ENCODE results near the gene CARMIL1.

Gene CARMIL1

DNA sequence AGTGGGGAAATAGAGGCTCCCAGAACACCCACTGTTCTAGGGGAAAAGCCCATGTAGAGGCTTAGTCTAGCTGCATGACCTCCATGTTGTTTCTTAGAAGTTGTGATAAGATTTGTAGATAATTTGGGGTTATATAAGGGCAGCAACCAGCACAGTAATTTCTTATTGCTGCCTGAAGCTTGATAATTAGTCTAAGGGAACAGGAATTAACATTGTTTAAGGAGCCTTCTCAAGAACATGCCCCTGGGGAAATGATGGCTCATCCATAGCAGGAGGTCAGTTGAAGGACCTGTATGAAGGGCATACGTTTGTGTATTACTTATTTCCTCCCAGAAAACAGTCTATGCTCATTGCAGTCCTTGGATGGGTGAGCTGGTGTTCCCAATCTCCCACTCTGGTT, 202.1 kb downstream of the CARMIL1 start (continued):
- TF ChIP-seq PPARA (CRISPR knock-in tag; IDR thresholded peaks at IDR 0.05; ENCODE audit: borderline replicate concordance), result no peak

- no peak for ATAC-seq
- TF ChIP-seq OSR1 (CRISPR knock-in tag; IDR thresholded peaks at IDR 0.05), result no peak
- no peak for TF ChIP-seq TCF4 (CRISPR knock-in tag; IDR thresholded peaks at IDR 0.05; ENCODE audit: borderline replicate concordance)
- TF ChIP-seq ARNTL (CRISPR knock-in tag; IDR thresholded peaks at IDR 0.05; ENCODE audit: borderline replicate concordance, low read depth), result no peak
Measured at GRCh38 chr6:25482996-25483395, 203.8 kb downstream of the CARMIL1 start.

DNA sequence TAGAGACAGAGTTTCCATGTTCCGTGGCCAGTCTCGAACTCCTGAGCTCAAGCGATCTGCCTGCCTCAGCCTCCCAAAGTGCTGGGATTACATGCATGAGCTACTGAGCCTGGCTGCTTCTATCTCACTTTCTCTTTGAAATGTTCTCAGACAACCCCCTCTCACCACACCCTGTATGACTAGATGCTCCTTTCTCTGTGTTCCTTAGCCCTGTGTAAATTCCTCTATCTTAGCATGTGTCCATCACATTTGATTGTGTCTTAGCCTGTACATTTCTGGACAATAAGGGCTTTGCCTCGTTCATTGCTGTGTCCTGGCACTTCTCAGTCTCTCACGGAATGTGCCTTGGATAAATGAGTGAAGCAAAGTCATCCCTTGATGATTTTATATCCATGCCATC, 204.8 kb downstream of the CARMIL1 start:
- no peak for ATAC-seq
- no peak for TF ChIP-seq ZNF565 (CRISPR knock-in tag; conservative IDR thresholded peaks at IDR 0.05; ENCODE audit: low read depth)
- no peak for TF ChIP-seq PPARA (CRISPR knock-in tag; IDR thresholded peaks at IDR 0.05; ENCODE audit: borderline replicate concordance)
- TF ChIP-seq, protein P1, sequence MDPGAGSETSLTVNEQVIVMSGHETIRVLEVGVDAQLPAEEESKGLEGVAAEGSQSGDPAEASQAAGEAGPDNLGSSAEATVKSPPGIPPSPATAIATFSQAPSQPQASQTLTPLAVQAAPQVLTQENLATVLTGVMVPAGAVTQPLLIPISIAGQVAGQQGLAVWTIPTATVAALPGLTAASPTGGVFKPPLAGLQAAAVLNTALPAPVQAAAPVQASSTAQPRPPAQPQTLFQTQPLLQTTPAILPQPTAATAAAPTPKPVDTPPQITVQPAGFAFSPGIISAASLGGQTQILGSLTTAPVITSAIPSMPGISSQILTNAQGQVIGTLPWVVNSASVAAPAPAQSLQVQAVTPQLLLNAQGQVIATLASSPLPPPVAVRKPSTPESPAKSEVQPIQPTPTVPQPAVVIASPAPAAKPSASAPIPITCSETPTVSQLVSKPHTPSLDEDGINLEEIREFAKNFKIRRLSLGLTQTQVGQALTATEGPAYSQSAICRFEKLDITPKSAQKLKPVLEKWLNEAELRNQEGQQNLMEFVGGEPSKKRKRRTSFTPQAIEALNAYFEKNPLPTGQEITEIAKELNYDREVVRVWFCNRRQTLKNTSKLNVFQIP (CRISPR knock-in tag; IDR thresholded peaks at IDR 0.05; ENCODE audit: borderline replicate concordance, low read depth), result no peak

DNA sequence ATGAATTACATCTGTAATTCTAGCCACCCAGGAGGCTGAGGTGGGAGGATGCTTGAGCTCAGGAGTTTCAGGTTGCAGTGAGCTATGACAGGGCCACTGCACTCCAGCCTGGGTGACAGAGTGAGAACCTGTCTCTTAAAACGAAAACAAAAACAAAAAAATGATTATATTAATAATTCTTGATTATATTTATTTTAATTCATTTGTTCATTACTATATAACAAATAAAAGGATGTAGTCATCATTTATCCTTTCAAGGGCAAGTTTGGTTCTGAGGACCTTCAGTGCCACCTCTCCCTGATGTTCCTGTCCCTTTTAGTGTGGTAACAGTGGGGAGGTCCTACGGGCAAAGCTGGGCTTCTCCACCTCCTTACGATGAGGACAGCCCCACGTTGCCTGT, 205.7 kb downstream of the CARMIL1 start:
- no peak for TF ChIP-seq BACH2 (CRISPR knock-in tag; IDR thresholded peaks at IDR 0.05; ENCODE audit: borderline replicate concordance)
- no peak for TF ChIP-seq ZC3H10 (CRISPR knock-in tag; IDR thresholded peaks at IDR 0.05)
- TF ChIP-seq ZNF565 (CRISPR knock-in tag; conservative IDR thresholded peaks at IDR 0.05; ENCODE audit: low read depth), result no peak
- TF ChIP-seq ZNF70 (CRISPR knock-in tag; IDR thresholded peaks at IDR 0.05), result no peak
- no peak for TF ChIP-seq TCF4 (CRISPR knock-in tag; IDR thresholded peaks at IDR 0.05; ENCODE audit: borderline replicate concordance)
- no peak for TF ChIP-seq SNAI2 (CRISPR knock-in tag; IDR thresholded peaks at IDR 0.05)
- no peak for TF ChIP-seq OSR1 (CRISPR knock-in tag; IDR thresholded peaks at IDR 0.05)
- TF ChIP-seq ZFP3 (CRISPR knock-in tag; IDR thresholded peaks at IDR 0.05), result no peak
- TF ChIP-seq GLIS3 (CRISPR knock-in tag; IDR thresholded peaks at IDR 0.05), result no peak
- TF ChIP-seq, protein P2, sequence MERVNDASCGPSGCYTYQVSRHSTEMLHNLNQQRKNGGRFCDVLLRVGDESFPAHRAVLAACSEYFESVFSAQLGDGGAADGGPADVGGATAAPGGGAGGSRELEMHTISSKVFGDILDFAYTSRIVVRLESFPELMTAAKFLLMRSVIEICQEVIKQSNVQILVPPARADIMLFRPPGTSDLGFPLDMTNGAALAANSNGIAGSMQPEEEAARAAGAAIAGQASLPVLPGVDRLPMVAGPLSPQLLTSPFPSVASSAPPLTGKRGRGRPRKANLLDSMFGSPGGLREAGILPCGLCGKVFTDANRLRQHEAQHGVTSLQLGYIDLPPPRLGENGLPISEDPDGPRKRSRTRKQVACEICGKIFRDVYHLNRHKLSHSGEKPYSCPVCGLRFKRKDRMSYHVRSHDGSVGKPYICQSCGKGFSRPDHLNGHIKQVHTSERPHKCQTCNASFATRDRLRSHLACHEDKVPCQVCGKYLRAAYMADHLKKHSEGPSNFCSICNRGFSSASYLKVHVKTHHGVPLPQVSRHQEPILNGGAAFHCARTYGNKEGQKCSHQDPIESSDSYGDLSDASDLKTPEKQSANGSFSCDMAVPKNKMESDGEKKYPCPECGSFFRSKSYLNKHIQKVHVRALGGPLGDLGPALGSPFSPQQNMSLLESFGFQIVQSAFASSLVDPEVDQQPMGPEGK (CRISPR knock-in tag; IDR thresholded peaks at IDR 0.05; ENCODE audit: borderline replicate concordance), result no peak
- TF ChIP-seq CSDC2 (CRISPR knock-in tag; IDR thresholded peaks at IDR 0.05), result no peak
- ATAC-seq, result no peak

DNA sequence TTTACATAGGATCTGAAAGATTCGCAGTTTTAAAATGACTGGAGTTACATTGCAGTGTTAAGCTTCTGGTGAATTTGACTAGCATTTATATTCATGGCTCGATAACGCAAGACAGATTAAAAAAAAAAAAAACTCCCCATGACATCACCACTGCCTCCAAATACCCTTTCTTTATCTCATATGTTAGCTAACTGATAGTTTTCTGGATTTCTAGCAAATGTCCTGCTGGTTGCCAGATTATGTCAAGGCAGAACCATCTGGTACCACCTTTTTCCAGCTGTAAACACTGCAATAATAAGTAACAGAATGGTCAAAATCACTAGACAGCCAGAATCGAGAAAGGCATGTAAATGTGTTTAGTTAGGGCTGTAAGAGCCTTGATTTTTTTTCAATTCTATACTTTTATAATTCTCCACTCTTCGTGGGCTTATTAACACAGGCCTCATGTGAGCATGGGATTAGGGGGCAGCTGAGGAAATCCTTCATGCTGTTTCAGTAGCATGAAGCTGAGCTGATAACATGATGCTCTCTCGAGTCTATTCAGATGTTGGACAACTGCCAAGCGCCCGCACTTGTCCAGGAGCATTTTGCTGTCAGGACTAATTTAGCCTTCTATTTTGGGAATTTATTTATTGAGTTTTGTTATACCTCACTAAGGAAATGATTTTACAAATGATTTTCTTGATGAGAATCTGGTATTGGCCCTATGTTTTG, 206.8 kb downstream of the CARMIL1 start:
- peak; percentile 21; the same call in 1 of the 3 replicates for ATAC-seq

More for the DNA sequence above, 206.8 kb downstream of the CARMIL1 start:
- TF ChIP-seq ISL1 (CRISPR knock-in tag; IDR thresholded peaks at IDR 0.05) (no peak), CREB5 (CRISPR knock-in tag; IDR thresholded peaks at IDR 0.05; ENCODE audit: low read depth) (0 out of 2 replicates have a peak, but pooled peaks have one; percentile 30), TCF4 (CRISPR knock-in tag; IDR thresholded peaks at IDR 0.05; ENCODE audit: borderline replicate concordance) (peak; percentile 46; the same call in 1 of the 2 replicates)
- TF ChIP-seq, protein P3, sequence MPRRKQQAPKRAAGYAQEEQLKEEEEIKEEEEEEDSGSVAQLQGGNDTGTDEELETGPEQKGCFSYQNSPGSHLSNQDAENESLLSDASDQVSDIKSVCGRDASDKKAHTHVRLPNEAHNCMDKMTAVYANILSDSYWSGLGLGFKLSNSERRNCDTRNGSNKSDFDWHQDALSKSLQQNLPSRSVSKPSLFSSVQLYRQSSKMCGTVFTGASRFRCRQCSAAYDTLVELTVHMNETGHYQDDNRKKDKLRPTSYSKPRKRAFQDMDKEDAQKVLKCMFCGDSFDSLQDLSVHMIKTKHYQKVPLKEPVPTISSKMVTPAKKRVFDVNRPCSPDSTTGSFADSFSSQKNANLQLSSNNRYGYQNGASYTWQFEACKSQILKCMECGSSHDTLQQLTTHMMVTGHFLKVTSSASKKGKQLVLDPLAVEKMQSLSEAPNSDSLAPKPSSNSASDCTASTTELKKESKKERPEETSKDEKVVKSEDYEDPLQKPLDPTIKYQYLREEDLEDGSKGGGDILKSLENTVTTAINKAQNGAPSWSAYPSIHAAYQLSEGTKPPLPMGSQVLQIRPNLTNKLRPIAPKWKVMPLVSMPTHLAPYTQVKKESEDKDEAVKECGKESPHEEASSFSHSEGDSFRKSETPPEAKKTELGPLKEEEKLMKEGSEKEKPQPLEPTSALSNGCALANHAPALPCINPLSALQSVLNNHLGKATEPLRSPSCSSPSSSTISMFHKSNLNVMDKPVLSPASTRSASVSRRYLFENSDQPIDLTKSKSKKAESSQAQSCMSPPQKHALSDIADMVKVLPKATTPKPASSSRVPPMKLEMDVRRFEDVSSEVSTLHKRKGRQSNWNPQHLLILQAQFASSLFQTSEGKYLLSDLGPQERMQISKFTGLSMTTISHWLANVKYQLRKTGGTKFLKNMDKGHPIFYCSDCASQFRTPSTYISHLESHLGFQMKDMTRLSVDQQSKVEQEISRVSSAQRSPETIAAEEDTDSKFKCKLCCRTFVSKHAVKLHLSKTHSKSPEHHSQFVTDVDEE (CRISPR knock-in tag; IDR thresholded peaks at IDR 0.05), result 0 out of 2 replicates have a peak, but pooled peaks have one; percentile 13
